NCI-H128 (cell line): ENCODE measurements around the gene MAX.
"Not testable (repeated sequence)": the region's sequence is repeated elsewhere in the genome, so short reads cannot be mapped to it uniquely, and the experiment has no call there.

Source experiments
- DNase-seq: peaks from one replicate; lab custom pipeline; 2025; ENCODE audit not compliant: unreplicated experiment; lab: John Stamatoyannopoulos, UW

The MAX gene

DNA sequence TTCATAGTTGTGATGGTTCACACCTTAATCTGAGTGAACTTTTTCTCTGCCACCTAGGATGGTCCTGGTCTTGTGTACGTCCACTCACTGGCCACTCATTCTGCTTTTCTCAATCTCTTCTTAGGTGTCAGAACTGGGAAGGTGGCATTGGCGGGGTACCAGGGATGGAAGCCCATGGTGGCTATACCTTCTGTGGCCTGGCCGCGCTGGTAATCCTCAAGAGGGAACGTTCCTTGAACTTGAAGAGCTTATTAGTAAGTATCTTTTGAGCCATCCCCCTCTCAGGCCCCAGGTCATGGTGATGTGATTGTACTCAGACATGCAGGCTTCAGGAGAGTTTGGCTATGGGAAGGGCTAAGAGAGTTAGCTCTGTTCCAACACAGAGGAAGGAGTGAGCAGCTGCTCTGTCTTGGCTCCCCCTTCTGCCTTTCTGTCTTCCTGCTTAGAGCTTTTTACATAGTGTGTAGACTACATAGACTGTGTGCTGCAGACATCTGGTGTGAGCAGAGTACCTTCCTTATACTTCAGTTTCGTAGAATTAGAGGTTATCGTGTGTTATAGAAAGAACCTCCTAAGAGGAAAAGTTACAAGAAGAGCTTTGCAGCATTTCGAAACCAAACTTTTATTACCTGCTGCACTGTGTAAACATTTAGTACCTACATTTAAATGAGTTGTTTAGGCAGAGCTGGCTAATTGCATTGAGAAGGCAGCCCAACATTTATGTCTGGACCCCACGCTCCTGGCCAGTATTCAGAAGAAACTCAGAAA is 61.5 kb downstream of the MAX start:
- no peak for DNase-seq

DNA sequence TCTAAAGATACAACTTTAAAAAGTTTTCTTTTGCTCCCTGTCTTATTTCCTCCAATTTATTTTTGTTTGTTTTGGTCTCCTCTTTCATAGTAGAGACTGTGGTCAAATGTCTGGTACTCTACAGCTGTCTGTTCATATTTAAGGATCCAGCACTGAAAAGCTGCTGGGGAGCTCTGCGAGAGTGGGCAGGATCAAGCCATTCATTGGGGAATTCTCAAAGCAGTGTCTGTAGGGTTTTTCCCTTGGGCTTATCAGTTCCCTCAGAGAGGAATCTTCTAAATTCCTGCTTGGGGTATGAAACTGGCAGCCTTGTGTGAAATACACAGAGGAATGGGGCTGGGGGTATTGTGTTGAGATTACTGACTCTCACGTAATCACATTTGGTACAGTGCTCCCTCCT is 63.4 kb downstream of the MAX start:
- no peak for DNase-seq

DNA sequence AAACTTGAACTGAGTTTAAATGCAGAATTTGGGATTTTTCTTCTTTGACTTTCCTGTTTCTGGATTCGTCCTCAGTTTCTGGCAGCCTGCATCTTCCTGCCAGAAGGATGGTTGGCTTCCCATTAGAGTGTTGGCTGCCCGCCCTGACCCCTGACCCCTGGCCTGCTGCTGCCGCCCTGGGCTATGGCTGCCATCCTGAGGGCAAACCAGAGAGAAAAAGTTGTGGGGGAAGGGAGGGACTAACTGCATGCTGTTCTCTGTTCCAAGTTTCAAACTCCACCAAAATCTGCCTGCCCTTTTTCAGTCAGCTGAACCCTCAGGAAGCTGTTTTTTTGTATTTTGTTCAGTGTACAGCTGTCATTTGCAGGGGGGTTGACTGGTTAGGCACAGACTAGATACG is 67.3 kb downstream of the MAX start:
- no peak for DNase-seq

DNA sequence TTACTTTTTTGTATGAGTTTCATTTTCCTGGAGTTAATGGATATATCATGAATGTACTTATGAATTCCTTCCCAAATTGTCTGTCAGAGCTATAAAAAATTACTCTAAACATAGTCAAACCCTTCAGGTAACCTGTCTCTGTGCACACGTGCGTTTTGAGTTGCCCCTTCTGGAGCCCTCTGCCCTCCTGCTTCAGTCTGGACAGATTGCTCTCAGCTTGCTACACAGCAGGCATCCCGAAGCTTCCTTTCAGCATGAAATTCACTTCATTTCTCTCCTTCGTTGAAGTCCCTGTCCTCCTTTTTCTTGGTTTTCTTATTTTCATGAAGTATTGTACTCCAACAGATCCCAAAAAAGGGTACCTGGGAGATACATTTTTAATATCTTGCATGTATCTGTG is 68.3 kb downstream of the MAX start:
- DNase-seq = no peak

DNA sequence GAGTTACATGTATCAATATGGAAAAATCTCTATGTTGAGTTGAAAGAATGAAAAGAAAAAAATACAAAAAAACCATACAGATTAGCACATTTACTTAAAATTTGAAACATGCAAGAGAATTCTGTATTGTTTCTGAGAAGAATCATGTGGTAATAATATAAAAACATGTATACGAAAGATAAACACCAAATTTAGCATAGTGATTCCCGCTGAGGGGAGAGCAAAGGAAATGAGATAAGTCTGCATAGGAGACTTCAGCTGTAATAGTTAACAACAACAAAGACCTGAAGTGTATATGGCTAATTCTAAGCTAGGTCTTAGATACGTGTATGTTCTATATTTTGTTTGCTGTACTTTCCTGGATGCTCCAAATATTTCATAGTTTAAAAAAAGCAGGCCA is 69.1 kb downstream of the MAX start:
- DNase-seq = no peak

DNA sequence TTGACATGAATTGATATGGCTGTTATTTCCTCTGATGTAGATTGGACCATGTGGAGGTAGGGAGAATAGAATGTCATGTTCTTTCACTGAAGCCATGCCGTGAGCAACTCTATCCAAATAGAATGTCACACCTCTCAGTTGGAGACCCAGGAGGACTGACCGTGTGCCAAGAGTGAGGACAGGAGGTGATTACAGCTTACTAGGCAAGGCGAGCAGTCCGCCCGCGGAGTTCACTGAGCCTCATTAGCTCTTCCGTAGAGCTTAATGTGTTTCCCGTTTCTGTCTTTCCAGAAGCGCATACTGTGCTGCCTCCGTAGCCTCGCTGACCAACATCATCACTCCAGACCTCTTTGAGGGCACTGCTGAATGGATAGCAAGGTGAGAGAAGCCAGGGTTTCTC is 70.0 kb downstream of the MAX start:
- no peak for DNase-seq

DNA sequence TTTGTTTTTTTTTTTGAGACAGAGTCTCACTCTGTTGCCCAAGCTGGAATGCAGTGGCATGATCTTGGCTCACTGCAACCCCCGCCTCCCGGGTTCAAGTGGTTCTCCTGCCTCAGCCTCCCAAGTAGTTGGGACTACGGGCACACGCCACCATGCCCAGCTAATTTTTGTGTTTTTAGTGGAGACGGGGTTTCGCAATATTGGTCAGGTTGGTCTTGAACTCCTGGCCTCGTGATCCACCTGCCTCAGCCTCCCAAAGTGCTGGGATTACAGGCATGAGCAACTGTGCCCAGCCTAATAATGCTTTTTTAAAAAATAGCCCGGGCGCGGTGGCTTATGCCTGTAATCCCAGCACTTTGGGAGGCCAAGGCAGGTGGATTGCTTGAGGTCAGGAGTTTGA is 71.0 kb downstream of the MAX start:
- not testable (repeated sequence) for DNase-seq

DNA sequence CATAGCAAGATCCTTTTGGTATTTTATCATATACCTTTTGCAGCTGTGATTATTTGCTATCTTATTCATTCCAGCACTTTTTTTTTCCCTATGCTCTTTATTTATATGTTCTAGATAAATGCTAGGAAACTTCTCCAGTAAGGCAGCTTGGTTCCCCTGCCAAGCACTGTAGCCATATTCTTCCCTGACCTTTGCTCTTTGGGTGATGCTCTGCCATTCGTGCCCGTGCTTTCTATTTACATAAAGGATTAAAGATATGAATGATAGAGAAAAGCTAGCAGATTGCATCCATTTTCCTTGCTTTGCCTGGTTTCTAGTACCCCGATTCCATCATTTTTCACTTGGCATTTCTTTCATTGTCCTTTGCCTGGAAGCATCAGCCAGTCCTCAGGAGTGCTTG is 73.4 kb downstream of the MAX start:
- DNase-seq = no peak

DNA sequence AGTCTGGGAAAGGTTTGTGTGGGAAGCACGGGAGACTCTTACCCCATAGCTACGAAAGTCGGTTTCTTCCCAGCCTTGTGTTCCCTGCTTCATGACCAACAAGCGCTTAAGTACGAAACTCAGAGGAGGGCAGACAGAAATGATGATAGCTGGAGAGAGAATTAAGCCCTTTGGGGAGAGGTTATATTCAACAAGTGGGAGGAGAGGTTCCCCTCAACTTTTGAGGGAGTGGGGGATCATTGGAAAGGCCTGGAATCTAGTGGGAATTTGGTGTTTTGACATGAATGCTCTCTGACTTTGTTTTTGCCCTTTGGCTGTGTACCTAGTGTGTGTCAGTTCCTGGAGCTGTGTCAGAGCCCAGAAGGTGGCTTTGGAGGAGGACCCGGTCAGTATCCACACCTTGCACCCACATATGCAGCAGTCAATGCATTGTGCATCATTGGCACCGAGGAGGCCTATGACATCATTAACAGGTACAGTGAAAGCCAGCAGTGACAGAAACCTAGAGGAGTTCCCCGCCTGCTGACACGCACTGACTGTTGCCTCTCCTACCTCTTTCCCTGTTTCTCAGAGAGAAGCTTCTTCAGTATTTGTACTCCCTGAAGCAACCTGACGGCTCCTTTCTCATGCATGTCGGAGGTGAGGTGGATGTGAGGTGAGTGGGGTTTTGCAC is 75.1 kb downstream of the MAX start:
- no peak for DNase-seq

DNA sequence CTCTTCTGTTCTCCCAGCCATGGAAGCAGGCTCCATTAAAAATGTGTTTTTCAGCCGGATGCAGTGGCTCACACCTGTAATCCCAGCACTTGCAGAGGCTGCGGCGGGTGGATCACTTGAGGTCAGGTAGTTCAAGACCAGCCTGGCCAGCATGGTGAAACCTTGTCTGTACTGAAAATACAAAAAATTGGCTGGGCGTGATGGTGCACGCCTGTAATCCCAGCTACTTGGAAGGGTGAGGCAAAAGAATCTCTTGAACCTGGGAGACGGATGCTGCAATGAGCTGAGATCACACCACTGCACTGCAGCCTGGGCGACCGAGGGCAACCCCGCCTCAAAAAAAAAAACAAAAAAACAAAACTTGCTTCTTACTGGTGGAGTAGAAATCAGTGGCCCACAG is 75.8 kb downstream of the MAX start:
- no peak for DNase-seq

DNA sequence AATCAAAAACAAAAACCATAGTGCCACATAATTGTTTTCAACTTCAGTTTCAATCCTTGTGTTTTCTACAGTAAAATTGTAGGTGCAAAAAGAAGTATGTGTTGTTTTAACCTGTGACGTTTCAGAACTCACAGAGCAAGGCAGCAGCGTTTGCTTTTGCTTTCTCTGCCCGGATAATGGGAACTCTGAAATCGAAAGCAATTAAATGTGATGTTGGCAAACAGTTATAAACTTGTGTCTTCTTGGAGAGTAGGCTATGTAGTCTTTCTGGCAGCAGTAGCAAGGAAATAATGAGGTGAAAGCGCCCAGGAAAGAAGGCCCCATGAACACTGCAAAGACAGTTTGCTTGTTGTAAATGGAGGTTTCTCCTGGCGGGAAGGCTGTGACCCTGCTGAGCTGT is 76.5 kb downstream of the MAX start:
- DNase-seq = no peak
